Endothelial cell of umbilical vein (primary cell): ENCODE measurements around the gene PSMG2. TPM values are rescaled to one million over a fixed set of nuclear protein-coding genes. Genes with fewer than 3 reads are reported as not detected.
"Not testable (repeated sequence)": the region's sequence is repeated elsewhere in the genome, so short reads cannot be mapped to it uniquely, and the experiment has no call there.

Source experiments
- BruUV-seq: library from RNA; stranded (reverse); fragments of 400-500 nt; replicated peaks from 2 replicates; lab custom pipeline; 2021; lab: Mats Ljungman, UMichigan
- CTCF ChIA-PET: fragments of 300-600, 350-600 bp; sonication (Branson Sonifier 250); formaldehyde crosslinking; loops from one replicate; lab custom pipeline; 2021; ENCODE audit warnings: antibody characterized with exemption, inconsistent platforms; lab: Charles Lee
- POLR2A ChIA-PET: fragments of 300-600, 350-600 bp; sonication (Branson Sonifier 250); formaldehyde crosslinking; loops from one replicate; lab custom pipeline; 2021; ENCODE audit warnings: antibody characterized with exemption, inconsistent platforms; lab: Charles Lee
- DNase-seq: peaks from one replicate; pipeline ENCODE4 v3.0.0-alpha.2; 2011; ENCODE audit warnings: low read depth, low spot score
- FAIRE-seq: peaks from 2 replicates; lab custom pipeline; 2011; peaks lifted over from hg19 to GRCh38; lab: Jason Lieb, UNC
- H2AFZ ChIP-seq: 2 replicates; pipeline ENCODE4 v1.6.0; 2012; ENCODE audit warnings: low read depth, low read length, control low read depth, inconsistent platforms
- H3K27ac ChIP-seq: 2 replicates; pipeline ENCODE4 v1.5.1; 2011; ENCODE audit warnings: low read depth, mild to moderate bottlenecking, control low read depth, low read length, moderate library complexity; ENCODE audit not compliant: insufficient read depth
- H3K27me3 ChIP-seq, 2 experiments: 2 replicates each; pipeline versions ENCODE4 v1.6.0 to v1.6.1; 2011; ENCODE audit warnings: low read length in 2 of 2, mixed read lengths in 1 of 2; ENCODE audit not compliant: control insufficient read depth in 2 of 2, insufficient read depth in 2 of 2
- H3K36me3 ChIP-seq, 2 experiments: 2 replicates in 1 of 2; 3 replicates in 1 of 2; pipeline ENCODE4 v1.5.1; 2011; ENCODE audit warnings: low read length in 2 of 2, mild to moderate bottlenecking in 1 of 2, moderate library complexity in 1 of 2; ENCODE audit not compliant: control insufficient read depth in 2 of 2, insufficient read depth in 2 of 2; ENCODE audit errors: extremely low read depth in 1 of 2
- H3K4me1 ChIP-seq: 3 replicates; pipeline ENCODE4 v1.5.1; 2011; ENCODE audit warnings: mild to moderate bottlenecking, low read length; ENCODE audit not compliant: control insufficient read depth, insufficient read depth; ENCODE audit errors: extremely low read depth
- H3K4me2 ChIP-seq: 2 replicates; pipeline ENCODE4 v1.6.1; 2011; ENCODE audit warnings: low read length, control low read depth, mixed read lengths; ENCODE audit not compliant: insufficient read depth
- H3K4me3 ChIP-seq, 3 experiments: fragments of 200-600 bp in 1 of 3; sonication (generic), shearing (Covaris generic) in 1 of 3; replicated peaks in 1 of 3; 2 replicates each; pipeline ENCODE4 v1.5.1; 2011 to 2016; ENCODE audit warnings: control low read depth in 3 of 3, low read length in 3 of 3, mild to moderate bottlenecking in 2 of 3, inconsistent platforms in 1 of 3, low read depth in 1 of 3, moderate library complexity in 1 of 3; ENCODE audit not compliant: insufficient read depth in 1 of 3
- H3K79me2 ChIP-seq: 2 replicates; pipeline ENCODE4 v1.6.0; 2012; ENCODE audit warnings: low read length, inconsistent platforms; ENCODE audit not compliant: control insufficient read depth, insufficient read depth
- H3K9ac ChIP-seq: replicated peaks from 2 replicates; pipeline ENCODE3; 2011; ENCODE audit warnings: low read length, control low read depth; ENCODE audit not compliant: insufficient read depth; ENCODE audit errors: extremely low read depth
- H3K9me1 ChIP-seq: replicated peaks from 3 replicates; pipeline ENCODE4 v1.6.0; 2011; ENCODE audit warnings: mild to moderate bottlenecking, low read length; ENCODE audit not compliant: control insufficient read depth, insufficient read depth; ENCODE audit errors: extremely low read depth
- H3K9me3 ChIP-seq: replicated peaks from 2 replicates; pipeline ENCODE4 v1.5.1; 2012; ENCODE audit warnings: low read length, inconsistent platforms; ENCODE audit not compliant: control insufficient read depth, insufficient read depth
- H4K20me1 ChIP-seq: replicated peaks from 2 replicates; pipeline ENCODE3; 2011; ENCODE audit warnings: mild to moderate bottlenecking, low read length; ENCODE audit not compliant: control insufficient read depth, insufficient read depth; ENCODE audit errors: extremely low read depth
- CTCF ChIP-seq, 2 donors: IDR thresholded peaks; 1 replicate in 1 of 2; 2 replicates in 1 of 2; pipeline ENCODE4 v1.5.1; 2011; ENCODE audit warnings: low read length in 2 of 2, mild to moderate bottlenecking in 2 of 2, moderate library complexity in 2 of 2, control low read depth in 1 of 2, inconsistent platforms in 1 of 2, low read depth in 1 of 2; ENCODE audit not compliant: insufficient read depth in 1 of 2; ENCODE audit errors: extremely low read depth in 1 of 2
- EZH2 ChIP-seq: IDR thresholded peaks from 2 replicates; pipeline ENCODE4 v1.6.1; 2012; ENCODE audit warnings: borderline replicate concordance, low read depth, mild to moderate bottlenecking, moderate library complexity, low read length, inconsistent platforms; ENCODE audit not compliant: severe bottlenecking
- FOS ChIP-seq: IDR thresholded peaks from 2 replicates; pipeline ENCODE4 v1.6.1; 2011; ENCODE audit warnings: mild to moderate bottlenecking, low read length, moderate library complexity, borderline replicate concordance; ENCODE audit not compliant: insufficient read depth
- GATA2 ChIP-seq: IDR thresholded peaks from 2 replicates; pipeline ENCODE4 v1.7.0; 2011; ENCODE audit warnings: low read depth, mild to moderate bottlenecking, moderate library complexity, mixed read lengths, low read length; ENCODE audit not compliant: insufficient read length, insufficient read depth
- JUN ChIP-seq: IDR thresholded peaks from 2 replicates; pipeline ENCODE4 v1.6.1; 2011; ENCODE audit warnings: borderline replicate concordance, low read depth; ENCODE audit not compliant: insufficient read length, insufficient read depth
- MAX ChIP-seq: IDR thresholded peaks from 2 replicates; pipeline ENCODE4 v1.6.1; 2011; ENCODE audit not compliant: insufficient read depth, insufficient read length
- MYC ChIP-seq: IDR thresholded peaks from one replicate; pipeline ENCODE4 v1.6.1; 2011; ENCODE audit warnings: mild to moderate bottlenecking, low read depth, low read length
- POLR2A ChIP-seq: IDR thresholded peaks from 2 replicates; pipeline ENCODE4 v1.6.1; 2012; ENCODE audit warnings: low read depth, mild to moderate bottlenecking, control low read depth, low read length
- POLR2AphosphoS5 ChIP-seq: IDR thresholded peaks from 2 replicates; pipeline ENCODE4 v1.6.1; 2012; ENCODE audit warnings: low read depth, mild to moderate bottlenecking, control low read depth, low read length, moderate library complexity; ENCODE audit not compliant: insufficient read depth
- dilution Hi-C: fragments of 300-500 bp; cut with MboI; formaldehyde crosslinking; loops from one replicate; pipeline ENCODE4 v1.15.0; 2019; ENCODE audit warnings: low sequenced_read_pairs; ENCODE audit not compliant: extremely low pct_ligation_motif_present
- intact Hi-C: fragments of 100-400 bp; cut with micrococcal nuclease; formaldehyde crosslinking; loops from one replicate; pipeline ENCODE4 v1.10.0; 2022
- polyA plus RNA-seq, 4 experiments: library from polyadenylated mRNA; depleted of rRNA in 3 of 4; stranded (reverse) in 3 of 4; unstranded in 1 of 4; fragments of >200 nt; gene quantifications; 2 replicates each; pipeline versions ENCODE4 v1.2.1 to v1.2.3, GENCODE V29; 2011 to 2012; ENCODE audit warnings: missing spikeins in 1 of 4
- total RNA-seq: library from RNA; stranded (reverse); gene quantifications from 2 replicates; pipeline ENCODE4 v1.2.3, GENCODE V29; 2021

The PSMG2 gene
- total and polyA plus RNA-seq, 2 donors (not counting 3 experiments of a cell fraction or from before 2014, with no cell fraction given): 42.0 to 71.0 TPM

- Histone ChIP-seq H3K27ac (no peak overlapping the region), H3K9ac (no peak overlapping the region), H2AFZ (no peak overlapping the region), H3K4me2 (no peak overlapping the region), H3K4me1 (no peaks in the 10 kb centered on the region), H4K20me1 (no peaks in the 10 kb centered on the region), H3K36me3 (no peaks in the 10 kb centered on the region), H3K79me2 (no peaks in the 10 kb centered on the region), H3K4me3 (no peak overlapping the region), H3K27me3 (peaks cover 0 to 2% of the 10 kb centered on the region in 2 experiments), H3K9me1 (no peaks in the 10 kb centered on the region), H3K9me3 (no peaks in the 10 kb centered on the region)
- intact Hi-C loops: no loop called here
- TF ChIP-seq POLR2A: no peak
- ChIA-PET CTCF (interaction anchor here (0.9 kb wide), 1 partner anchor 183 kb away, joined by 3 read pairs; no protein-coding TSS in a partner anchor), POLR2A (no interaction called here)
- no TSS peak for BruUV-seq
- DNase-seq: no peak
- dilution Hi-C loops: no loop called here
- FAIRE-seq: no peak
Observed at GRCh38 chr18:12751891-12752290, 49.0 kb downstream of the PSMG2 start.

- Histone ChIP-seq H3K4me2 (no peak overlapping the region), H3K4me3 (no peak overlapping the region), H3K27me3 (no peaks in the 10 kb centered on the region), H3K36me3 (no peaks in the 10 kb centered on the region), H3K27ac (no peak overlapping the region), H4K20me1 (no peaks in the 10 kb centered on the region), H3K9me1 (no peaks in the 10 kb centered on the region), H2AFZ (no peak overlapping the region), H3K9me3 (no peaks in the 10 kb centered on the region), H3K79me2 (no peaks in the 10 kb centered on the region), H3K9ac (no peak overlapping the region), H3K4me1 (no peaks in the 10 kb centered on the region)
- TF ChIP-seq CTCF (IDR thresholded peaks at IDR 0.05; ENCODE audit: extremely low read depth in 1 of 2, insufficient read depth in 1 of 2, low read depth in 1 of 2, low read length in 2 of 2): no peak
- TF ChIP-seq FOS: no peak
- no peak for TF ChIP-seq EZH2
- TF ChIP-seq MYC: no peak
- no peak for TF ChIP-seq POLR2AphosphoS5
- TF ChIP-seq POLR2A: no peak
- TF ChIP-seq GATA2: no peak
- TF ChIP-seq JUN: no peak
- no peak for TF ChIP-seq MAX
- ChIA-PET POLR2A (no interaction called here), CTCF (no interaction called here)
- intact Hi-C loops: no loop called here
- dilution Hi-C loops: no loop called here
- no TSS peak for BruUV-seq
- FAIRE-seq (no peak), DNase-seq (no peak)
Observed at GRCh38 chr18:12754511-12754910, 51.7 kb downstream of the PSMG2 start.

- H3K9me1 ChIP-seq, BruUV-seq, H3K4me1 ChIP-seq, POLR2A ChIA-PET, intact Hi-C loops, CTCF ChIA-PET, H3K36me3 ChIP-seq, H3K4me3 ChIP-seq, H4K20me1 ChIP-seq, DNase-seq, FAIRE-seq, dilution Hi-C loops, H3K9ac ChIP-seq, H3K4me2 ChIP-seq, H3K9me3 ChIP-seq, H3K27ac ChIP-seq, H3K79me2 ChIP-seq, H3K27me3 ChIP-seq, H2AFZ ChIP-seq: not testable (repeated sequence)
Observed at GRCh38 chr18:12755606-12756005, 52.8 kb downstream of the PSMG2 start.
